K562 (cell line): Measurements from ENCODE around the gene GTF3C4. TPM values are rescaled to one million over a fixed set of nuclear protein-coding genes. Genes with fewer than 3 reads are reported as not detected.

Experiments
- ATAC-seq: fragments of 200-7000 bp; cut with Tn5 transposase; 3 replicates; pipeline ENCODE4 v1.9.1; 2020; ENCODE audit warnings: moderate library complexity
- BruUV-seq: library from RNA; stranded (reverse); fragments of 400-500 nt; replicated peaks from 2 replicates; lab custom pipeline; 2021; lab: Mats Ljungman, UMichigan
- CTCF ChIA-PET: fragments of 300-600 bp; formaldehyde crosslinking; extraction: SDS; loops from one replicate; lab custom pipeline; 2021; ENCODE audit warnings: low intra/inter-chr PET ratio; lab: Yijun Ruan, JAX
- POLR2A ChIA-PET: fragments of 300-600, 350-650 bp; sonication (Branson Sonifier 250); formaldehyde crosslinking; extraction: SDS; loops from one replicate; lab custom pipeline; 2021; ENCODE audit warnings: antibody characterized with exemption, inconsistent platforms; lab: Yijun Ruan, JAX
- DNase-seq, 4 experiments: peaks; one replicate each; pipeline versions ENCODE4 v3.0.0 to v3.0.0-alpha.2; 2011 to 2018; ENCODE audit warnings: low spot score in 3 of 4, mixed read lengths in 3 of 4; ENCODE audit errors: extremely low read depth in 1 of 4
- FAIRE-seq: peaks from 2 replicates; lab custom pipeline; 2011; peaks lifted over from hg19 to GRCh38; lab: Jason Lieb, UNC
- H2AFZ ChIP-seq: 2 replicates; pipeline ENCODE4 v1.6.0; 2011; ENCODE audit warnings: low read depth, low read length, control low read depth, inconsistent platforms
- H3K27ac ChIP-seq: fragments of 200-600 bp; 3 replicates; pipeline ENCODE4 v1.8.0; 2011; ENCODE audit warnings: low read depth, mild to moderate bottlenecking, control low read depth, inconsistent platforms, low read length, moderate library complexity, mixed read lengths; ENCODE audit errors: extremely low read depth
- H3K27me3 ChIP-seq, 2 experiments: fragments of 300-600 bp in 1 of 2; 2 replicates in 1 of 2; 3 replicates in 1 of 2; pipeline versions ENCODE4 v1.6.0 to v1.8.0; 2011; ENCODE audit warnings: inconsistent platforms in 2 of 2, low read length in 2 of 2, mild to moderate bottlenecking in 1 of 2, mixed read lengths in 1 of 2, moderate library complexity in 1 of 2; ENCODE audit not compliant: control insufficient read depth in 2 of 2, insufficient read depth in 2 of 2
- H3K36me3 ChIP-seq: fragments of 300-600 bp; 3 replicates; pipeline ENCODE4 v1.8.0; 2011; ENCODE audit warnings: mild to moderate bottlenecking, low read length, inconsistent platforms; ENCODE audit not compliant: control insufficient read depth, insufficient read depth
- H3K4me1 ChIP-seq, 2 experiments: fragments of 200-600 bp in 1 of 2; replicated peaks in 1 of 2; 2 replicates in 1 of 2; 3 replicates in 1 of 2; pipeline versions ENCODE4 v1.5.1 to v1.8.0; 2011; ENCODE audit warnings: inconsistent platforms in 2 of 2, low read length in 2 of 2, mild to moderate bottlenecking in 1 of 2, mixed read lengths in 1 of 2, moderate library complexity in 1 of 2; ENCODE audit not compliant: control insufficient read depth in 2 of 2, insufficient read depth in 2 of 2
- H3K4me2 ChIP-seq: 2 replicates; pipeline ENCODE4 v1.6.1; 2011; ENCODE audit warnings: low read length, control low read depth, inconsistent platforms, mixed read lengths; ENCODE audit not compliant: insufficient read depth
- H3K4me3 ChIP-seq: fragments of 200-600 bp; sonication (generic), shearing (Covaris generic); 2 replicates; pipeline ENCODE4 v1.5.1; 2016; ENCODE audit warnings: control low read depth, inconsistent platforms
- H3K79me2 ChIP-seq: fragments of 200-600 bp; 3 replicates; pipeline ENCODE4 v1.8.0; 2011; ENCODE audit warnings: low read length, inconsistent platforms; ENCODE audit not compliant: control insufficient read depth, insufficient read depth
- H3K9ac ChIP-seq, 2 experiments: 2 replicates each; pipeline versions ENCODE4 v1.6.0 to v1.6.1; 2011; ENCODE audit warnings: low read depth in 2 of 2, low read length in 2 of 2, control low read depth in 1 of 2, inconsistent platforms in 1 of 2, mild to moderate bottlenecking in 1 of 2, mixed read lengths in 1 of 2; ENCODE audit not compliant: insufficient read depth in 1 of 2
- H3K9me1 ChIP-seq: one replicate; pipeline ENCODE4 v1.6.0; 2011; ENCODE audit warnings: inconsistent platforms, mild to moderate bottlenecking, low read length, moderate library complexity; ENCODE audit not compliant: control insufficient read depth, insufficient read depth
- H3K9me3 ChIP-seq: replicated peaks from 2 replicates; pipeline ENCODE4 v1.5.1; 2011; ENCODE audit warnings: low read depth, low read length, inconsistent platforms; ENCODE audit not compliant: control insufficient read depth, insufficient read depth
- H4K20me1 ChIP-seq: replicated peaks from 2 replicates; pipeline ENCODE4 v1.6.1; 2011; ENCODE audit warnings: low read length, inconsistent platforms, mixed read lengths; ENCODE audit not compliant: control insufficient read depth, insufficient read depth
- CBX1 ChIP-seq: sonication (generic); IDR thresholded peaks from 2 replicates; pipeline ENCODE4 v1.6.1; 2016; ENCODE audit warnings: antibody characterized with exemption, low read depth, mild to moderate bottlenecking
- CHD4 ChIP-seq: fragments of 200-600 bp; sonication (generic); IDR thresholded peaks from 3 replicates; pipeline ENCODE4 v1.6.1; 2012; ENCODE audit warnings: low read depth, mild to moderate bottlenecking, mixed read lengths, low read length, inconsistent platforms; ENCODE audit not compliant: insufficient read depth, insufficient replicate concordance, poor library complexity, severe bottlenecking
- ESRRA ChIP-seq: fragments of 450-650 bp; IDR thresholded peaks from 2 replicates; pipeline ENCODE4 v1.6.1; 2014; ENCODE audit warnings: low read depth, mild to moderate bottlenecking, moderate library complexity, borderline replicate concordance
- EZH2 ChIP-seq: IDR thresholded peaks from 2 replicates; pipeline ENCODE4 v1.6.1; 2012; ENCODE audit warnings: low read depth, mild to moderate bottlenecking, inconsistent platforms, low read length, borderline replicate concordance
- HEY1 ChIP-seq: fragments of 250-450 bp; sonication (Bioruptor Pico); IDR thresholded peaks from 2 replicates; pipeline ENCODE4 v1.5.0; 2020; ENCODE audit warnings: mild to moderate bottlenecking, moderate library complexity, borderline replicate concordance
- MEF2A ChIP-seq: IDR thresholded peaks from 2 replicates; pipeline ENCODE4 v1.6.1; 2011; ENCODE audit warnings: low read depth, mild to moderate bottlenecking, low read length, moderate library complexity; ENCODE audit not compliant: control insufficient read depth
- NFE2L1 ChIP-seq: fragments of 450-650 bp; IDR thresholded peaks from 2 replicates; pipeline ENCODE4 v1.6.1; 2016; ENCODE audit warnings: missing genetic modification characterization, low read depth, mild to moderate bottlenecking, missing compliant biosample characterization, moderate library complexity, borderline replicate concordance
- ZNF316 ChIP-seq: fragments of 450-650 bp; IDR thresholded peaks from 2 replicates; pipeline ENCODE4 v1.6.1; 2016
- ZNF41 ChIP-seq: fragments of 250-450 bp; sonication (Bioruptor Pico); conservative IDR thresholded peaks from 2 replicates; pipeline ENCODE4 v1.4.0; 2020; ENCODE audit warnings: mild to moderate bottlenecking
- ZNF76 ChIP-seq: fragments of 250-450 bp; sonication (Bioruptor Pico); IDR thresholded peaks from 2 replicates; pipeline ENCODE4 v1.4.0; 2020; ENCODE audit warnings: mild to moderate bottlenecking, moderate library complexity, borderline replicate concordance
- ZNF766 ChIP-seq: fragments of 200-800 bp; sonication (Bioruptor generic); conservative IDR thresholded peaks from 2 replicates; pipeline ENCODE4 v1.6.1; 2016; ENCODE audit warnings: missing genetic modification characterization, missing compliant biosample characterization
- WGBS: fragments of 100-300 bp; shearing (Covaris generic); methylation state at CpG from one replicate; pipeline ENCODE4 v1.1.6; 2016; ENCODE audit warnings: low coverage, mixed read lengths; ENCODE audit not compliant: insufficient coverage; ENCODE audit errors: missing lambda C conversion rate; 5-methylcytosine and 5-hydroxymethylcytosine counted together
- in situ Hi-C: fragments of 300-500 bp; cut with MboI; formaldehyde crosslinking; loops from 4 replicates; pipeline ENCODE4 v1.15.0; 2018; ENCODE audit warnings: inconsistent platforms, mixed read lengths
- intact Hi-C: fragments of 100-400 bp; cut with micrococcal nuclease; formaldehyde crosslinking; loops from 2 replicates; pipeline ENCODE4 v1.14.2; 2022
- polyA plus RNA-seq, 8 experiments: library from polyadenylated mRNA; depleted of rRNA in 4 of 8; stranded (reverse) in 5 of 8; unstranded in 3 of 8; fragments of >200 nt; fragmentation: Nextera tagmentation in 2 of 8; fragmentation: Illumina TruSeq in 1 of 8; extraction: Ambion mirVana in 2 of 8; extraction: Trizol in 1 of 8; gene quantifications; 2 replicates each; pipeline versions ENCODE4 v1.2.1 to v1.2.3, GENCODE V29; 2011 to 2014; ENCODE audit warnings: inconsistent platforms in 1 of 8, missing spikeins in 1 of 8
- total RNA-seq, 7 experiments: library from RNA; depleted of rRNA in 6 of 7; stranded (reverse); fragments of >200 nt in 6 of 7; fragmentation: Illumina TruSeq in 2 of 7; extraction: Trizol in 2 of 7; gene quantifications; 2 replicates each; pipeline versions ENCODE4 v1.2.1 to v1.2.3, GENCODE V29; 2011 to 2021; ENCODE audit warnings: low replicate concordance in 1 of 7
- TF ChIP-seq, protein P1 (sequence below): sonication (generic); formaldehyde crosslinking; IDR thresholded peaks from 2 replicates; pipeline ENCODE4 v1.8.0; 2022; ENCODE audit warnings: mild to moderate bottlenecking, missing genetic modification reagents
- TF ChIP-seq, protein P2 (sequence below): fragments of 450-650 bp; conservative IDR thresholded peaks from 2 replicates; pipeline ENCODE4 v1.6.1; 2016; ENCODE audit warnings: missing genetic modification characterization, low read depth, mild to moderate bottlenecking, control low read depth, missing compliant biosample characterization

The GTF3C4 gene
- total and polyA plus RNA-seq, 9 of the 15 experiments (the other 6 are each of a cell fraction or from before 2014, with no cell fraction given): 3.9 to 20.0 (median 12.2) TPM

DNA sequence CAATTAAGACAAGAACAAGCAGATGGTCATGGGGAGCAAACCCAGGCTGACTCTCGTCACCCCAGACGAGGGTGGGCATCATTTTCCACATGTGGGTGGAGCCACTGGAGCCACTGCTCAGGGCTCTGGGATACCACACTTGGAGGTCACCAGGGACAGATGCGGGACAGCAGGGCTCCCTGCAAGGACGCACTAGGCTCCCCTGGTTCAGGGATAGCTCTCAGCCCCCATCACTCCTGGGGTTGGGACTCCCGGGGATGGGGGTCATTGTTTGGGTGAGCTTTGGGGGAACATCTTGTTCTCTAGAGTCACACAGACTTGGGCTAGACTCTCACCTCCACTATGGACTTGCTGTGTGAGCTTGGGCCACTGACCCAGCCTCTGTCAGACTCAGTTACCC lies 57.8 kb downstream of the GTF3C4 start:
- Histone ChIP-seq H3K4me2 (no peak overlapping the region), H3K27ac (no peak overlapping the region), H4K20me1 (0 out of 2 replicates have a peak, but pooled peaks cover 3% of the 10 kb centered on the region), H3K9me3 (no peaks in the 10 kb centered on the region), H3K4me3 (no peak overlapping the region), H3K4me1 (no peaks in the 10 kb centered on the region), H3K9me1 (peaks cover 5% of the 10 kb centered on the region), H3K79me2 (no peaks in the 10 kb centered on the region), H3K36me3 (no peaks in the 10 kb centered on the region), H2AFZ (no peak overlapping the region), H3K9ac (0 out of 4 replicates have a peak overlapping the region, but pooled peaks of 1 of the 2 experiments have one; percentile 22), H3K27me3 (peaks cover 39 to 82% of the 10 kb centered on the region in 2 experiments)
- ChIA-PET CTCF (no interaction called here), POLR2A (no interaction called here)
- no peak for FAIRE-seq
- intact Hi-C loops: no loop called here
- DNase-seq: no peak
- no peak for ATAC-seq
- TF ChIP-seq, protein P1, sequence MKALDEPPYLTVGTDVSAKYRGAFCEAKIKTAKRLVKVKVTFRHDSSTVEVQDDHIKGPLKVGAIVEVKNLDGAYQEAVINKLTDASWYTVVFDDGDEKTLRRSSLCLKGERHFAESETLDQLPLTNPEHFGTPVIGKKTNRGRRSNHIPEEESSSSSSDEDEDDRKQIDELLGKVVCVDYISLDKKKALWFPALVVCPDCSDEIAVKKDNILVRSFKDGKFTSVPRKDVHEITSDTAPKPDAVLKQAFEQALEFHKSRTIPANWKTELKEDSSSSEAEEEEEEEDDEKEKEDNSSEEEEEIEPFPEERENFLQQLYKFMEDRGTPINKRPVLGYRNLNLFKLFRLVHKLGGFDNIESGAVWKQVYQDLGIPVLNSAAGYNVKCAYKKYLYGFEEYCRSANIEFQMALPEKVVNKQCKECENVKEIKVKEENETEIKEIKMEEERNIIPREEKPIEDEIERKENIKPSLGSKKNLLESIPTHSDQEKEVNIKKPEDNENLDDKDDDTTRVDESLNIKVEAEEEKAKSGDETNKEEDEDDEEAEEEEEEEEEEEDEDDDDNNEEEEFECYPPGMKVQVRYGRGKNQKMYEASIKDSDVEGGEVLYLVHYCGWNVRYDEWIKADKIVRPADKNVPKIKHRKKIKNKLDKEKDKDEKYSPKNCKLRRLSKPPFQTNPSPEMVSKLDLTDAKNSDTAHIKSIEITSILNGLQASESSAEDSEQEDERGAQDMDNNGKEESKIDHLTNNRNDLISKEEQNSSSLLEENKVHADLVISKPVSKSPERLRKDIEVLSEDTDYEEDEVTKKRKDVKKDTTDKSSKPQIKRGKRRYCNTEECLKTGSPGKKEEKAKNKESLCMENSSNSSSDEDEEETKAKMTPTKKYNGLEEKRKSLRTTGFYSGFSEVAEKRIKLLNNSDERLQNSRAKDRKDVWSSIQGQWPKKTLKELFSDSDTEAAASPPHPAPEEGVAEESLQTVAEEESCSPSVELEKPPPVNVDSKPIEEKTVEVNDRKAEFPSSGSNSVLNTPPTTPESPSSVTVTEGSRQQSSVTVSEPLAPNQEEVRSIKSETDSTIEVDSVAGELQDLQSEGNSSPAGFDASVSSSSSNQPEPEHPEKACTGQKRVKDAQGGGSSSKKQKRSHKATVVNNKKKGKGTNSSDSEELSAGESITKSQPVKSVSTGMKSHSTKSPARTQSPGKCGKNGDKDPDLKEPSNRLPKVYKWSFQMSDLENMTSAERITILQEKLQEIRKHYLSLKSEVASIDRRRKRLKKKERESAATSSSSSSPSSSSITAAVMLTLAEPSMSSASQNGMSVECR (CRISPR knock-in tag): no peak
- TF ChIP-seq ZNF316 (no peak), HEY1 (no peak), CBX1 (no peak), MEF2A (no peak), EZH2 (no peak), ZNF76 (CRISPR knock-in tag) (no peak), NFE2L1 (tag) (no peak), ZNF41 (no peak), ESRRA (no peak), ZNF766 (CRISPR knock-in tag) (no peak), CHD4 (no peak)
- TF ChIP-seq, protein P2, sequence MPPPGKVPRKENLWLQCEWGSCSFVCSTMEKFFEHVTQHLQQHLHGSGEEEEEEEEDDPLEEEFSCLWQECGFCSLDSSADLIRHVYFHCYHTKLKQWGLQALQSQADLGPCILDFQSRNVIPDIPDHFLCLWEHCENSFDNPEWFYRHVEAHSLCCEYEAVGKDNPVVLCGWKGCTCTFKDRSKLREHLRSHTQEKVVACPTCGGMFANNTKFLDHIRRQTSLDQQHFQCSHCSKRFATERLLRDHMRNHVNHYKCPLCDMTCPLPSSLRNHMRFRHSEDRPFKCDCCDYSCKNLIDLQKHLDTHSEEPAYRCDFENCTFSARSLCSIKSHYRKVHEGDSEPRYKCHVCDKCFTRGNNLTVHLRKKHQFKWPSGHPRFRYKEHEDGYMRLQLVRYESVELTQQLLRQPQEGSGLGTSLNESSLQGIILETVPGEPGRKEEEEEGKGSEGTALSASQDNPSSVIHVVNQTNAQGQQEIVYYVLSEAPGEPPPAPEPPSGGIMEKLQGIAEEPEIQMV (tag): no peak
- in situ Hi-C loops: no loop called here
- no TSS peak for BruUV-seq
- 0% methylated on average over 5 of the region's 5 CpGs for WGBS
